Parathyroid adenoma (tissue), 2 donors: Measurements from ENCODE around the gene NME7.
A peak's percentile ranks its signal among the peaks of the same experiment; 100 is the strongest.

Source experiments
- H2AFZ ChIP-seq: fragments of 300-600 bp; sonication (generic); one replicate; pipeline ENCODE4 v1.7.0; 2017; ENCODE audit warnings: antibody characterized with exemption, mild to moderate bottlenecking
- H3K27ac ChIP-seq: fragments of 300-600 bp; sonication (generic); one replicate; pipeline ENCODE4 v1.7.0; 2017
- H3K27me3 ChIP-seq: fragments of 300-600 bp; sonication (generic); one replicate; pipeline ENCODE4 v1.7.0; 2017; ENCODE audit warnings: low read length; ENCODE audit not compliant: control insufficient read depth, insufficient read depth
- H3K36me3 ChIP-seq: fragments of 300-600 bp; sonication (generic); one replicate; pipeline ENCODE4 v1.7.0; 2017; ENCODE audit warnings: low read length; ENCODE audit not compliant: control insufficient read depth, insufficient read depth
- H3K4me1 ChIP-seq: fragments of 300-600 bp; sonication (generic); one replicate; pipeline ENCODE4 v1.7.0; 2017; ENCODE audit warnings: control low read depth
- H3K4me2 ChIP-seq: fragments of 300-600 bp; sonication (generic); one replicate; pipeline ENCODE4 v1.7.0; 2017; ENCODE audit warnings: low read length
- H3K4me3 ChIP-seq: fragments of 300-600 bp; sonication (generic); one replicate; pipeline ENCODE4 v1.7.0; 2017; ENCODE audit warnings: low read depth, low read length
- H3K79me2 ChIP-seq: fragments of 300-600 bp; sonication (generic); one replicate; pipeline ENCODE4 v1.7.0; 2017; ENCODE audit warnings: control low read depth
- H3K9ac ChIP-seq: fragments of 300-600 bp; sonication (generic); one replicate; pipeline ENCODE4 v1.7.0; 2017; ENCODE audit warnings: mild to moderate bottlenecking
- H3K9me3 ChIP-seq: fragments of 300-600 bp; sonication (generic); one replicate; pipeline ENCODE4 v1.7.0; 2017; ENCODE audit warnings: low read length; ENCODE audit not compliant: control insufficient read depth
- TF ChIP-seq, protein P1 (sequence below): fragments of 300-600 bp; sonication (generic); IDR thresholded peaks from one replicate; pipeline ENCODE4 v1.7.0; 2017; ENCODE audit warnings: antibody characterized with exemption, mild to moderate bottlenecking
- donor health status: primary hyperparathyroidism.

The NME7 gene

DNA sequence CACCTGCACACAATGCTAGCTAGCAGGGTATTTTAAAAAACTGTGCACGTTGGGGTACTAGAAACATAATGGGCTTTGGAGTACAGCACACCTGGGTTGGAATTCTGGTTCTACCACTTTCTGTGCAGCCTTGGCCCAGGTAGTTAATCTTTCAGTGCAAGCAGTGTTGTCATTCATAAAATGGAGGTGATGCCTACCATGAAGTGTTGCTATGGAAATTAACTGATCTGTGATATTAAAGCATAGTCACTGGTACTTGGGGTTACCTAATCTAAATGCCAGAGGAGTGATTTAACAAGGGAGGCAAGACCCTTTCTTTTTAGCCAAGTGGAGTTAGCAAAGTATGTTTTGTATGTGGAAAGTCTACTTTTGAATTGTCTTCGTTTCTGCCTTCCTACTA is 243.1 kb downstream of the NME7 start:
- Histone ChIP-seq H2AFZ (no peak overlapping the region), H3K9ac (no peak overlapping the region), H3K36me3 (no peaks in the 10 kb centered on the region), H3K27ac (peak overlapping the region; percentile 17), H3K27me3 (no peaks in the 10 kb centered on the region), H3K79me2 (peaks cover 7% of the 10 kb centered on the region), H3K4me2 (peak overlapping the region; percentile 47), H3K9me3 (no peaks in the 10 kb centered on the region), H3K4me1 (peaks cover 21% of the 10 kb centered on the region), H3K4me3 (peak overlapping the region; percentile 0)
- TF ChIP-seq, protein P1, sequence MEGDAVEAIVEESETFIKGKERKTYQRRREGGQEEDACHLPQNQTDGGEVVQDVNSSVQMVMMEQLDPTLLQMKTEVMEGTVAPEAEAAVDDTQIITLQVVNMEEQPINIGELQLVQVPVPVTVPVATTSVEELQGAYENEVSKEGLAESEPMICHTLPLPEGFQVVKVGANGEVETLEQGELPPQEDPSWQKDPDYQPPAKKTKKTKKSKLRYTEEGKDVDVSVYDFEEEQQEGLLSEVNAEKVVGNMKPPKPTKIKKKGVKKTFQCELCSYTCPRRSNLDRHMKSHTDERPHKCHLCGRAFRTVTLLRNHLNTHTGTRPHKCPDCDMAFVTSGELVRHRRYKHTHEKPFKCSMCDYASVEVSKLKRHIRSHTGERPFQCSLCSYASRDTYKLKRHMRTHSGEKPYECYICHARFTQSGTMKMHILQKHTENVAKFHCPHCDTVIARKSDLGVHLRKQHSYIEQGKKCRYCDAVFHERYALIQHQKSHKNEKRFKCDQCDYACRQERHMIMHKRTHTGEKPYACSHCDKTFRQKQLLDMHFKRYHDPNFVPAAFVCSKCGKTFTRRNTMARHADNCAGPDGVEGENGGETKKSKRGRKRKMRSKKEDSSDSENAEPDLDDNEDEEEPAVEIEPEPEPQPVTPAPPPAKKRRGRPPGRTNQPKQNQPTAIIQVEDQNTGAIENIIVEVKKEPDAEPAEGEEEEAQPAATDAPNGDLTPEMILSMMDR, result no peak

DNA sequence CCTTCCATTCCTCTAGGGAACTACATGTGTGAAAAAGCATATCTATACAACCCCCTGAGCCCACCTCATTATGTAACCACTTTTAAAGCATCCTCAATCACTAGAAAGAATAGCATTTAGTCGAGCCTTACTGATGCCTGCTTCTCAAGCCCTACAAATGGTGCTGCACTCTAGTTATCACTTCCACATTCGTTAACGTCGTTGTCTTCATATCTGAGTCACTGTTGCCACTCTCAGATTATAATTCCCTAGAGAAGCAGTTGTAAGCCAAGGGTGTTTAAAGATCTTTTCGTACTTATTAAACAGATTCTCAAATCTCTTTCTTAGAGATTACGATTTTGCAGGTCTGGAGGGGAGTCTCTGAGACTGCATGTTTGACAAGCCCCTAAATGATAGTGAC is 244.6 kb downstream of the NME7 start:
- no peak overlapping the region for H3K4me2 ChIP-seq
- no peaks in the 10 kb centered on the region for H3K9me3 ChIP-seq
- peaks cover 27% of the 10 kb centered on the region for H3K4me1 ChIP-seq
- H3K27ac ChIP-seq, result no peak overlapping the region
- H3K79me2 ChIP-seq, result peaks cover 9% of the 10 kb centered on the region
- H3K36me3 ChIP-seq, result no peaks in the 10 kb centered on the region
- H3K27me3 ChIP-seq, result no peaks in the 10 kb centered on the region
- no peak overlapping the region for H2AFZ ChIP-seq
- H3K9ac ChIP-seq, result no peak overlapping the region
- TF ChIP-seq, protein P1, result no peak
- H3K4me3 ChIP-seq, result no peak overlapping the region

DNA sequence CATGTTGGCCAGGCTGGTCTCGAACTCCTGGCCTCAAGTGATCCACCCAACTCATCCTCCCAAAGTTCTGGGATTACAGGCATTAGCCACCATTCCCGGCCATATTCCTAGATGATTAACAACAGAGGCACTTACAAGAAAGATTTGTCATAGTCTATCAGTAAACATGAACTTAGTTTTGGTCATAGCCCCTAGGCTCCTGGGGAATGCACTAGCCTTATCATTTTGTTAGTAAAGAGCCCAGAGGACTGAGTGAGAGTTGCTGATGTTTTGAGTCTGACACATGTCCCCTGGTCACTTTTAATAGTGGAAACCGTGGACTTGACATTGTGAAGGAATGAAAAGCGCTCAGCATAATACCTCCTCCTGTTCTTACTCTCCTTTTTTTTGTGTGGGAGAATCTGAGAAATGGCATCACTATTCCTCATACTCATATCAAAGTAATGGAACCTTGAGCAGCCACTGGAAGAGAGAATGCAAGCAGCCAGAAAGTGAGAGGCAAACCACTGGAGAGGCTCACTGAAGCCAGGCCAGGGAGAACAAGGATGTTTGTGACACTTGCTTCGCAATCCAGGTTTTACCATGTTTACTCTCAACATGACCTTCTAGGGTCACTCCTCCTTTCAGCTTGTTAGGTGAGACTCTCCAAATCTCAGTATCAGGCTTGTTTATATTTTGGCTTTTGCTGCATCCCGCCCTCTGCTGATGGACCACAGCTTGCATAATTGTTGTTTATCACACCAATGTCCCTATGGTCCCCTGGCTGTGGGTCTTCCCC is 246.3 kb downstream of the NME7 start:
- Histone ChIP-seq H3K4me2 (peak overlapping the region; percentile 9), H3K4me1 (peaks cover 34% of the 10 kb centered on the region), H3K27ac (peak overlapping the region; percentile 57), H3K9me3 (no peaks in the 10 kb centered on the region), H3K4me3 (no peak overlapping the region), H3K79me2 (peaks cover 17% of the 10 kb centered on the region), H3K27me3 (no peaks in the 10 kb centered on the region), H3K9ac (no peak overlapping the region), H2AFZ (no peak overlapping the region), H3K36me3 (no peaks in the 10 kb centered on the region)
- TF ChIP-seq, protein P1, result no peak

DNA sequence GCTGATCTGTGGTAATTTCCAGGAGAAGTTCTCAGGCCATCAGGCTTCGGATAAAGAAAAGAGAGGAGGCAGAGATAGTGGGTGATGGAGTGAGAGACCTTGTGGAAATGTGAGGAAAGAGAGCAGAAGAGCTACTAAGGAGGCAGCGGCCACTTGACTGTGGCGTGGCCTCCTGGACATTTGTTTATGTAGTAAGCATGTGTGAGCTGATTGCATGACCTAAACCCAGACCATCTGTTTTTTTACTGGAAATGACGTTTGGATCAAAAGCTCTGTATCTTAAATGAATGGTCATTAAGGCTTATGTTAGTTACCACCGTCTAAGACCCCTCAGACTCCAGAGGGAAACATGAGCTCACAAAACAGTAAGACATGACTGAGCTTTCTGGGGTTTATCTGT is 247.5 kb downstream of the NME7 start:
- TF ChIP-seq, protein P1, result no peak
- no peak overlapping the region for H3K9ac ChIP-seq
- H2AFZ ChIP-seq, result no peak overlapping the region
- H3K9me3 ChIP-seq, result no peaks in the 10 kb centered on the region
- H3K36me3 ChIP-seq, result no peaks in the 10 kb centered on the region
- H3K4me1 ChIP-seq, result peaks cover 40% of the 10 kb centered on the region
- H3K4me3 ChIP-seq, result no peak overlapping the region
- peak overlapping the region; percentile 76 for H3K27ac ChIP-seq
- H3K79me2 ChIP-seq, result peaks cover 23% of the 10 kb centered on the region
- H3K4me2 ChIP-seq, result peak overlapping the region; percentile 31
- H3K27me3 ChIP-seq, result no peaks in the 10 kb centered on the region

DNA sequence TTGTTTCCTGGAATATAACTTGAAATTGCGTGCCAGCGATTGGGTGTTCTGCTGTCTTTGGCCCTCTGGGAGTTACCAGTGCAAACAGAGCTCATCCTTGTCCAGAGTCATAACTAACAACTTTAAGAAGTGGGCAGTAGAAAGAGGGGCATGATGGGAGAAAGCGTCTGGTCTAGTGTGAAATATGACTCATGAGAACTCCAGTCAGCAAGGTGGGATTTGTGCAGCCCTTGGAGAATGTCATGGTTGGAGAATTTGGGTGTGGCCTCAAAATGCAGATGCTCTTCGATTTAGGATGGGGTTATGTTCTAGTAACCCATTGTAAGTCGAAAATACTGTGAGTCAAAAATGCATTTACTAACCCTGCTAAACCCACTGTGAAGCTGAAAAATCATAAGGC is 248.2 kb downstream of the NME7 start:
- Histone ChIP-seq H3K4me2 (peak overlapping the region; percentile 31), H3K9ac (no peak overlapping the region), H3K27ac (peak overlapping the region; percentile 76), H3K79me2 (peaks cover 27% of the 10 kb centered on the region), H3K36me3 (no peaks in the 10 kb centered on the region), H3K27me3 (no peaks in the 10 kb centered on the region), H2AFZ (no peak overlapping the region), H3K4me1 (peaks cover 40% of the 10 kb centered on the region), H3K4me3 (no peak overlapping the region), H3K9me3 (no peaks in the 10 kb centered on the region)
- TF ChIP-seq, protein P1, result no peak
